HEK293 (cell line): ENCODE results near the gene BCL7C.
A peak's percentile ranks its signal among the peaks of the same experiment; 100 is the strongest.

Experiments
- CTCF ChIP-seq: fragments of 450-650 bp; formaldehyde crosslinking; IDR thresholded peaks from 2 replicates; pipeline ENCODE4 v1.5.1; 2016; ENCODE audit warnings: missing biosample characterization, missing genetic modification characterization
- HOXD13 ChIP-seq: sonication (generic); formaldehyde crosslinking; IDR thresholded peaks from 2 replicates; pipeline ENCODE4 v1.8.0; 2022; ENCODE audit warnings: missing genetic modification reagents, borderline replicate concordance
- KLF16 ChIP-seq: fragments of 450-650 bp; formaldehyde crosslinking; IDR thresholded peaks from 2 replicates; pipeline ENCODE4 v1.5.1; 2017; ENCODE audit warnings: missing biosample characterization, missing genetic modification characterization
- PATZ1 ChIP-seq: fragments of 450-650 bp; formaldehyde crosslinking; IDR thresholded peaks from 2 replicates; pipeline ENCODE4 v1.5.1; 2016; ENCODE audit warnings: missing biosample characterization, missing genetic modification characterization
- PRDM10 ChIP-seq: fragments of 450-650 bp; formaldehyde crosslinking; IDR thresholded peaks from 2 replicates; pipeline ENCODE4 v1.5.1; 2016; ENCODE audit warnings: missing biosample characterization, missing genetic modification characterization
- RBAK ChIP-seq: fragments of 450-650 bp; formaldehyde crosslinking; IDR thresholded peaks from 2 replicates; pipeline ENCODE4 v1.5.1; 2016; ENCODE audit warnings: missing biosample characterization, missing genetic modification characterization
- SETDB1 ChIP-seq: IDR thresholded peaks from one replicate; pipeline ENCODE4 v1.6.1; 2017; ENCODE audit warnings: mild to moderate bottlenecking, low read length, moderate library complexity, mixed read lengths; ENCODE audit not compliant: insufficient read length
- SP3 ChIP-seq: fragments of 450-650 bp; formaldehyde crosslinking; IDR thresholded peaks from 2 replicates; pipeline ENCODE4 v1.5.1; 2016; ENCODE audit warnings: missing biosample characterization, missing genetic modification characterization
- SP7 ChIP-seq: fragments of 450-650 bp; formaldehyde crosslinking; IDR thresholded peaks from 2 replicates; pipeline ENCODE4 v1.5.1; 2016; ENCODE audit warnings: missing biosample characterization, missing genetic modification characterization
- ZNF132 ChIP-seq: fragments of 450-650 bp; formaldehyde crosslinking; IDR thresholded peaks from 2 replicates; pipeline ENCODE4 v1.5.1; 2017; ENCODE audit warnings: missing biosample characterization, missing genetic modification characterization, borderline replicate concordance
- ZNF133 ChIP-seq: fragments of 450-650 bp; formaldehyde crosslinking; IDR thresholded peaks from 2 replicates; pipeline ENCODE4 v1.5.1; 2016; ENCODE audit warnings: missing biosample characterization, missing genetic modification characterization
- ZNF239 ChIP-seq: fragments of 450-650 bp; formaldehyde crosslinking; IDR thresholded peaks from 2 replicates; pipeline ENCODE4 v1.5.1; 2016; ENCODE audit warnings: missing biosample characterization, missing genetic modification characterization
- ZNF266 ChIP-seq: fragments of 450-650 bp; formaldehyde crosslinking; IDR thresholded peaks from 2 replicates; pipeline ENCODE4 v1.5.1; 2016; ENCODE audit warnings: missing biosample characterization, missing genetic modification characterization, low read depth
- ZNF280C ChIP-seq: fragments of 450-650 bp; formaldehyde crosslinking; IDR thresholded peaks from 2 replicates; pipeline ENCODE4 v1.5.1; 2016; ENCODE audit warnings: missing biosample characterization, missing genetic modification characterization
- ZNF302 ChIP-seq: fragments of 450-650 bp; formaldehyde crosslinking; IDR thresholded peaks from 2 replicates; pipeline ENCODE4 v1.5.1; 2016; ENCODE audit warnings: missing biosample characterization, missing genetic modification characterization, low read depth
- ZNF341 ChIP-seq: fragments of 450-650 bp; formaldehyde crosslinking; IDR thresholded peaks from 2 replicates; pipeline ENCODE4; 2016; ENCODE audit warnings: low read depth, missing biosample characterization, missing genetic modification characterization
- ZNF362 ChIP-seq: fragments of 450-650 bp; formaldehyde crosslinking; IDR thresholded peaks from 2 replicates; pipeline ENCODE4 v1.5.1; 2016; ENCODE audit warnings: missing biosample characterization, missing genetic modification characterization
- ZNF449 ChIP-seq: fragments of 450-650 bp; formaldehyde crosslinking; IDR thresholded peaks from 2 replicates; pipeline ENCODE4 v1.5.1; 2017; ENCODE audit warnings: missing biosample characterization, mild to moderate bottlenecking, missing genetic modification characterization, moderate library complexity
- ZNF514 ChIP-seq: fragments of 450-650 bp; formaldehyde crosslinking; IDR thresholded peaks from 2 replicates; pipeline ENCODE4 v1.5.1; 2016; ENCODE audit warnings: missing biosample characterization, missing genetic modification characterization
- ZNF560 ChIP-seq: fragments of 450-650 bp; formaldehyde crosslinking; IDR thresholded peaks from 2 replicates; pipeline ENCODE4 v1.5.1; 2017; ENCODE audit warnings: missing biosample characterization, missing genetic modification characterization, borderline replicate concordance
- ZNF580 ChIP-seq: fragments of 450-650 bp; formaldehyde crosslinking; IDR thresholded peaks from 2 replicates; pipeline ENCODE4 v1.5.1; 2016; ENCODE audit warnings: missing biosample characterization, missing genetic modification characterization
- ZNF600 ChIP-seq: fragments of 450-650 bp; formaldehyde crosslinking; IDR thresholded peaks from 2 replicates; pipeline ENCODE4 v1.5.1; 2016; ENCODE audit warnings: missing biosample characterization, missing genetic modification characterization
- ZNF626 ChIP-seq: fragments of 450-650 bp; sonication (Bioruptor Pico); formaldehyde crosslinking; IDR thresholded peaks from 2 replicates; pipeline ENCODE4 v1.5.1; 2018; ENCODE audit warnings: missing biosample characterization, missing genetic modification characterization, inconsistent platforms
- ZNF776 ChIP-seq: fragments of 450-650 bp; formaldehyde crosslinking; IDR thresholded peaks from 2 replicates; pipeline ENCODE4 v1.5.0; 2017; ENCODE audit warnings: missing biosample characterization, missing genetic modification characterization, borderline replicate concordance
- ZNF777 ChIP-seq: fragments of 450-650 bp; formaldehyde crosslinking; IDR thresholded peaks from 2 replicates; pipeline ENCODE4 v1.5.1; 2017; ENCODE audit warnings: missing biosample characterization, missing genetic modification characterization, borderline replicate concordance
- ZNF792 ChIP-seq: fragments of 450-650 bp; formaldehyde crosslinking; IDR thresholded peaks from 2 replicates; pipeline ENCODE4 v1.5.1; 2016; ENCODE audit warnings: missing biosample characterization, missing genetic modification characterization

BCL7C gene

GRCh38 chr16:30902029-30902972 is 8.4 kb upstream of the BCL7C start (continued):
- no peak for TF ChIP-seq ZNF362 (tag by site-specific recombination)
- no peak for TF ChIP-seq ZNF776 (tag by site-specific recombination)
- TF ChIP-seq SP3, result 0 out of 2 replicates have a peak, but pooled peaks have one; percentile 10
- TF ChIP-seq SETDB1, result no peak
- no peak for TF ChIP-seq ZNF239 (tag by site-specific recombination)
- TF ChIP-seq RBAK (tag by site-specific recombination), result no peak
- TF ChIP-seq PATZ1 (tag by site-specific recombination), result peak; percentile 64
- no peak for TF ChIP-seq ZNF514 (tag by site-specific recombination)
- no peak for TF ChIP-seq SP7 (tag by site-specific recombination)
- TF ChIP-seq CTCF (tag by site-specific recombination), result peak; percentile 19; the same call in 1 of the 2 replicates
- peak; percentile 47; the same call in 1 of the 2 replicates for TF ChIP-seq ZNF600 (tag by site-specific recombination)
- TF ChIP-seq ZNF580 (tag by site-specific recombination), result no peak
- TF ChIP-seq ZNF266 (tag by site-specific recombination), result no peak
- TF ChIP-seq ZNF133 (tag by site-specific recombination), result no peak
- peak; percentile 24; the same call in 1 of the 2 replicates for TF ChIP-seq ZNF341 (tag by site-specific recombination)
- TF ChIP-seq ZNF792, result no peak
- no peak for TF ChIP-seq ZNF302 (tag by site-specific recombination)
- TF ChIP-seq ZNF132, result no peak
- 0 out of 2 replicates have a peak, but pooled peaks have one; percentile 12 for TF ChIP-seq PRDM10 (tag by site-specific recombination)
- no peak for TF ChIP-seq ZNF626 (tag by site-specific recombination)
- TF ChIP-seq ZNF449 (tag by site-specific recombination), result no peak
- TF ChIP-seq KLF16 (tag by site-specific recombination), result no peak
- TF ChIP-seq ZNF280C (tag by site-specific recombination), result no peak
- TF ChIP-seq ZNF777, result no peak
- TF ChIP-seq HOXD13 (CRISPR knock-in tag), result no peak
- no peak for TF ChIP-seq ZNF560 (tag by site-specific recombination)
